GM15510 (cell line): ENCODE measurements around the gene SPATC1L.

Experiments
- POLR2A ChIP-seq: IDR thresholded peaks from 3 replicates; pipeline ENCODE4 v1.6.1; 2011; ENCODE audit warnings: borderline replicate concordance; ENCODE audit not compliant: insufficient read length; ENCODE audit errors: extremely low read depth

Gene SPATC1L

GRCh38 chr21:46194374-46195334, 10.4 kb upstream of the SPATC1L start:
- no peak for TF ChIP-seq POLR2A

GRCh38 chr21:46193829-46194373, 9.6 kb upstream of the SPATC1L start:
- TF ChIP-seq POLR2A, result no peak

- TF ChIP-seq POLR2A, result no peak
Observed at GRCh38 chr21:46191686-46192575, 7.7 kb upstream of the SPATC1L start.

GRCh38 chr21:46191257-46191685, 7.0 kb upstream of the SPATC1L start:
- no peak for TF ChIP-seq POLR2A

- TF ChIP-seq POLR2A, result no peak
Observed at GRCh38 chr21:46190491-46191131, 6.4 kb upstream of the SPATC1L start.

DNA sequence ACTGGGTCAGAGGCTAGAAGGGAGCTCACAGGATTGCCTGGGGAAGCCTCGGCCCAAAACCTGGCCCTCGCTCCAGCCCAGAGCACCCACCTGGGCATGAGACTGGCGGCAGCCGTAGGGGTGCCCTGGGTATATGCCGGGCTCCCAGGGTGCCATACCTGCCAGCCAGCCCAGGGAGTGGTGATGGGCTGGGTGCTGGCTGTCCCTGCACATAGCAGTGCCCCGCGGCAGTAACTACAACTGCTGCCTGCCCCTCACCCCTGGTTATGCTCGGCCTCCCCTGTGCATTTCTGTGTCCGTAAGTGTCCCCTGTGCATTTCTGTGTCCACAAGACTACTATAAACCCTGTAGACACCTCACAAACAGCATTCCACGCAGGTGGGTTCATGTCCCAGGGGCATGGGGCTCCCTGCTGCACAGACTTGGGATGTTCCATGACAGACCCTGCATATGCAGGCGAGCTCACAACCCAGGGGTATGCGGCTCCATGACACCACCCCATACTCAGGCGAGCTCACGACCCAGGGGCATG, 5.8 kb upstream of the SPATC1L start:
- TF ChIP-seq POLR2A, result no peak

DNA sequence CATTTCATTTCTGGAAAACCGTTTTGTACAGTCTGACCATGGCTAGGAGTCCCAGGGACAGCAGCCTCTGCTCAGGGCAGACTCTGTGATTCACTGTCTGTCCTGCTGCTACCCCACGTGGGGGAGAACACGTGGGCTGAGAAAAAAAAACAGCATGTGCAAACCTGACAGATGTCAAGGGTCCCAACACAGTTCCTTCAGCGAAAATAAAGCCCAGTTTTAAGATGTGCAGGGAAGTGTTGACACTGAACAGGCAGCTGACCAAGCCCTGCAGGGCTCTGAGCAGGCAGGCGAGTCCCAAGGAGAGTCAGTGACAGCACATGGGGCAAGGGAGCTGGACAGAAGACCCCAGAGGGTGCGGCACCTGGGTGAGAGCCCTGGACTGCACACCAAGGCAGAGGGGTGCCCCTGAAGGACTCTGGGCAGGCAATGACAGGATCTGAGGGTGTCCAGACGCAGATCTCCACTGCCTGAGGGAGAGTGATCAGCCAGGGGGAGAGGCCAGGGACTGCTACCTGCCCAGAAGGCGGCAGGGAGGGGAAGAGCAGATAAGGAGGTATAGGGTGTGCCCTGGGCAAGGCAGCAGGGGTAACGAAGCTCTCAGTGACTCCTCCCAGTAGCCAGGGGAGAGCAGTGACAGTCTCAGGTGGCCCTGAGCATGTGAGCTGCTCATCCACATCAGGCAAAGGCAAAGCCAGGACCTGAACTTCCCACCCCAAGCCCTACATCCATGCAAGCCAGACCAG, 5.1 kb upstream of the SPATC1L start:
- TF ChIP-seq POLR2A, result no peak

- TF ChIP-seq POLR2A, result no peak
Observed at GRCh38 chr21:46188226-46189212, 4.3 kb upstream of the SPATC1L start.

DNA sequence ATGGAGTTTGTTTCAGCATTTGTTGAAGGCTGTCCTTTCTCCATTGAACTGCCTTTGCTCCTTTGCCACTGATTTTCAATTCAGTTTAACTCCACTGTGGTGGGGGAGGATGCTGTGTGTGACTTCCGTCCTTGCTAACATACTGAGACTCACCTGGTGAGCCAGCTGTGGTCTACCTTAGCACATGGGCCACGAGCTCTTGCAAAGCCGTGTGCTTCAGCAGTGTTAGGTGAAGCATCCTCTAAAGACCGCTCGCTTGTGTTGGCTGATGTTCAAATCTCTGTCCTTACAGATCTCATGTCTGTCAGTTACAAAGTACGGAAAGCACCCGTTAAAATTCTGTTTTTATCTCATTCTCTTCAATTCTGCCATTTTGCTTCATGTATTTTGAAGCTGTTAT, 3.6 kb upstream of the SPATC1L start:
- no peak for TF ChIP-seq POLR2A

DNA sequence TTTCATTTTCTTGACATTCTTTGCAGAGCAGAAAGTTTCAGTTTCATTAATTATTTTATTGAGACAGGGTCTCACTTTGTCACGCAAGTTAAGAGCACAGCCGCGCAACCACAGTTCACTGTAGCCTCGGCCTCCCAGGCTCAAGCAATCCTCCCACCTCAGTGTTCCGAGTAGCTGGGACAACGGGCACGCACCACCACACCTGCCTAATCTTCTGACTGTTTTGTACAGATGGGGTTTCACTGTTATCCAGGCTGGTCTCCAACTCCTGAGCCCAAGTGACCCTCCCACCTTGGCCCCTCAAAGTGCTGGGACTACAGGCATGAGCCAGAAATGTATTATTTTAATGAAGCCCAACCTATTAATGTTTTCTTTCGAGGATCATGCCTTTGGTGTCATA, 3.0 kb upstream of the SPATC1L start:
- no peak for TF ChIP-seq POLR2A

DNA sequence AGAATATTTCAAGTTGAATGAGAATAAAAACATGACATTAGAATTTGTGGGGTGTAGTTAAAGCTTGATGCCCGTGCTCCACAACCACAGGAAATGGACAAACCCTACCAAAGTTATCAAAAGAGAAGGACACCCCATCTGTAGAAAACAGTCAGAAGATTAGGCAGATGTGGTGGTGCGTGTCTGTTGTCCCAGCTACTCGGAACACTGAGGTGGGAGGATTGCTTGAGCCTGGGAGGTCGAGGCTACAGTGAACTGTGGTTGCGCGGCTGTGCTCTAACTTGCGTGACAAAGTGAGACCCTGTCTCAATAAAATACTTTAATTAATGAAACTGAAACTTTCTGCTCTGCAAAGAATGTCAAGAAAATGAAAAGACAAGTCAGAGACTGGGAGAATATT, 1.5 kb upstream of the SPATC1L start:
- TF ChIP-seq POLR2A, result no peak
